ENCODE results near the gene ZNF646. TPM values are rescaled to one million over a fixed set of nuclear protein-coding genes. Genes with fewer than 3 reads are reported as not detected.

The ZNF646 gene
- total RNA-seq, 1 donor from 2014 or later = 7.5 TPM

GRCh38 chr16:31083981-31084380, 9.8 kb downstream of the ZNF646 start:
- no peaks in the 10 kb centered on the region for H3K4me1 ChIP-seq
- no peaks in the 10 kb centered on the region for H3K79me2 ChIP-seq (ENCODE audit: low read depth)
- H3F3A ChIP-seq (ENCODE audit: low read depth) = no peaks in the 10 kb centered on the region
- peaks cover 12% of the 10 kb centered on the region for H3K27me3 Mint-ChIP-seq (ENCODE audit: insufficient read depth, low read depth)
- H3K27ac ChIP-seq = no peak overlapping the region
- no peak overlapping the region for H3K9ac ChIP-seq
- H4K20me1 ChIP-seq (ENCODE audit: low read depth) = peaks cover 58% of the 10 kb centered on the region
- no peaks in the 10 kb centered on the region for H3K9me3 Mint-ChIP-seq
- no peaks in the 10 kb centered on the region for H3K9me3 ChIP-seq (ENCODE audit: low read depth)
- no peak overlapping the region for H2AFZ ChIP-seq (replicated peaks)
- H3K36me3 Mint-ChIP-seq = peaks cover 9% of the 10 kb centered on the region
- H3K27me3 ChIP-seq = no peaks in the 10 kb centered on the region
- H3K4me1 Mint-ChIP-seq = peaks cover 3% of the 10 kb centered on the region
- no peak overlapping the region for H3K27ac Mint-ChIP-seq
- no peak overlapping the region for H3K4me2 ChIP-seq
- no peak for DNase-seq (ENCODE audit: low spot score)
- no peaks in the 10 kb centered on the region for H3K36me3 ChIP-seq
- no peak overlapping the region for H3K4me3 ChIP-seq
- TF ChIP-seq EZH2 (IDR thresholded peaks at IDR 0.05) (no peak), EZH2phosphoT487 (IDR thresholded peaks at IDR 0.05) (no peak)
- no peak overlapping the region for H3K4me3 Mint-ChIP-seq

DNA sequence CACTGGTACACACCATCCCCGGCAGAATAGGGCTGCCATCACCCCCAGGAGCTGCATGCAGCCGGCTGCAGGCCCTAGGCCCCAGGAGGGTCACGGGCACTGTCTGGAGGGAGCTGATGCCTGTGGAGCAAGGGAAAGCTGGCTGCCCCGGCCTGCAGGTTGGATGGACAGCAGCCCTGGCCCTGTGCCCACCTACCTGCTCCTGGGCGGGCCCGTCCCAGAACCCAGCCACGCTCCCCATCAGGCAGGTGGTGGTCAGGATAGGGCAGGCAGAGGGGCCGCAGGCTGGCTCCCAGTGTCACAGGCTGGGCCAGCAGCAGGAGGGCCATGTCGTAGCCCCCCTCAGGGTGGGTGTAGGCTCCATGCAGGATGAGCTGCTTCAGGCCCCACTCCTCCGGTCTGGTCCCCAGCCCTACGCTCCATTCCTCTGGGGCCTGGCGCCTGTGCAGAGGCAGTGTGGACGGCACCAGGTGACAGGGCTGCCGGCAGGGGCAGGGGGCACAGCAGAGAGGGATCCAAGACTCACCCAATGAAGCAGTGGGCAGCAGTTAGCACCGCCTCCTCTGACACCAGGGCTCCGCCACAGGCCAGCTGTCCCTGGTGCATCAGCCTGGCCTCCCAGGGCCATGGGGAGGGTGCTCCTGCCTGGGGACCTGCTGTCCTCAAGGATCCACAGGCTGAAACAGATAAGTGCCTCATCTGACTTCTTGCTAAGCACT, 10.5 kb downstream of the ZNF646 start:
- Histone ChIP-seq H2AFZ (replicated peaks) (no peak overlapping the region), H3K36me3 (no peaks in the 10 kb centered on the region), H3K27me3 (no peaks in the 10 kb centered on the region), H3F3A (ENCODE audit: low read depth) (no peaks in the 10 kb centered on the region), H4K20me1 (ENCODE audit: low read depth) (peaks cover 51% of the 10 kb centered on the region), H3K4me3 (no peak overlapping the region), H3K79me2 (ENCODE audit: low read depth) (no peaks in the 10 kb centered on the region), H3K4me2 (no peak overlapping the region), H3K27ac (no peak overlapping the region), H3K9me3 (ENCODE audit: low read depth) (no peaks in the 10 kb centered on the region), H3K4me1 (no peaks in the 10 kb centered on the region), H3K9ac (no peak overlapping the region)
- peaks cover 12% of the 10 kb centered on the region for H3K27me3 Mint-ChIP-seq (ENCODE audit: insufficient read depth, low read depth)
- peaks cover 3% of the 10 kb centered on the region for H3K4me1 Mint-ChIP-seq
- H3K4me3 Mint-ChIP-seq = no peak overlapping the region
- peaks cover 11% of the 10 kb centered on the region for H3K36me3 Mint-ChIP-seq
- no peaks in the 10 kb centered on the region for H3K9me3 Mint-ChIP-seq
- TF ChIP-seq EZH2 (IDR thresholded peaks at IDR 0.05) (no peak), EZH2phosphoT487 (IDR thresholded peaks at IDR 0.05) (no peak), CTCF (IDR thresholded peaks at IDR 0.05) (no peak)
- H3K27ac Mint-ChIP-seq = no peak overlapping the region
- no peak for DNase-seq (ENCODE audit: low spot score)

DNA sequence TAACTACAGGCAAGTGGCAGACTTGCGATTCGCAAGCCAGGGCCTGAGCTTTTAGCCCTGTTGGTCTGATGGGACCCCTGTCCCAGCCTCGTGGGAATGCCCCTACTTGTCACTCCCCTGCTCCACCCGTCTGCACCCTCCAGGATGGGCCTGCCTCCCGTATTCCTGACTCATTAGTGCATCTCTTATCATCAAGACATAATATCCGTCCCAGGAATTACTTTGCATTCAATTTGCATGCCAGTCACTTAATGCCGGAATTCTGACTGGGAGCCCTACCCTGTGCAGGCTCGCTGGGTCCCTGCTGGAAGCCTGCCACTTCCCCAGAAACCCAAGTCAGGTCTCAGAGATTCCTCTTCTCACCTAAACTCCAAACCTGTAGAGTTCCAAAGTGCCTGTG, 11.2 kb downstream of the ZNF646 start:
- Mint-ChIP-seq H3K36me3 (peaks cover 11% of the 10 kb centered on the region), H3K27me3 (ENCODE audit: insufficient read depth, low read depth) (peaks cover 12% of the 10 kb centered on the region), H3K9me3 (no peaks in the 10 kb centered on the region), H3K27ac (peak overlapping the region; percentile 34), H3K4me3 (peak overlapping the region; percentile 73), H3K4me1 (peaks cover 3% of the 10 kb centered on the region)
- Histone ChIP-seq H3F3A (ENCODE audit: low read depth) (no peaks in the 10 kb centered on the region), H3K4me3 (no peak overlapping the region), H2AFZ (replicated peaks) (no peak overlapping the region), H3K27ac (no peak overlapping the region), H3K27me3 (no peaks in the 10 kb centered on the region), H3K9ac (no peak overlapping the region), H4K20me1 (ENCODE audit: low read depth) (peaks cover 47% of the 10 kb centered on the region), H3K4me1 (no peaks in the 10 kb centered on the region), H3K36me3 (no peaks in the 10 kb centered on the region), H3K4me2 (no peak overlapping the region), H3K79me2 (ENCODE audit: low read depth) (no peaks in the 10 kb centered on the region), H3K9me3 (ENCODE audit: low read depth) (no peaks in the 10 kb centered on the region)
- DNase-seq (ENCODE audit: low spot score) = no peak
- TF ChIP-seq CTCF (IDR thresholded peaks at IDR 0.05) = no peak
- TF ChIP-seq EZH2 (IDR thresholded peaks at IDR 0.05) = no peak
- TF ChIP-seq EZH2phosphoT487 (IDR thresholded peaks at IDR 0.05) = no peak

Data from neural progenitor cell (in vitro differentiated cells).